ENCODE measurements around the gene NRXN3.

Gene NRXN3

GRCh38 chr14:79091381-79091963 lies 921.3 kb downstream of the NRXN3 start:
- no peak for ATAC-seq (ENCODE audit: low read depth)
- no peaks in the 10 kb centered on the region for H3K36me3 ChIP-seq (ENCODE audit: low read depth)
- H3K9me3 ChIP-seq (ENCODE audit: severe bottlenecking) = no peaks in the 10 kb centered on the region
- no peak overlapping the region for H3K4me3 ChIP-seq (ENCODE audit: severe bottlenecking)
- TF ChIP-seq, protein P1, sequence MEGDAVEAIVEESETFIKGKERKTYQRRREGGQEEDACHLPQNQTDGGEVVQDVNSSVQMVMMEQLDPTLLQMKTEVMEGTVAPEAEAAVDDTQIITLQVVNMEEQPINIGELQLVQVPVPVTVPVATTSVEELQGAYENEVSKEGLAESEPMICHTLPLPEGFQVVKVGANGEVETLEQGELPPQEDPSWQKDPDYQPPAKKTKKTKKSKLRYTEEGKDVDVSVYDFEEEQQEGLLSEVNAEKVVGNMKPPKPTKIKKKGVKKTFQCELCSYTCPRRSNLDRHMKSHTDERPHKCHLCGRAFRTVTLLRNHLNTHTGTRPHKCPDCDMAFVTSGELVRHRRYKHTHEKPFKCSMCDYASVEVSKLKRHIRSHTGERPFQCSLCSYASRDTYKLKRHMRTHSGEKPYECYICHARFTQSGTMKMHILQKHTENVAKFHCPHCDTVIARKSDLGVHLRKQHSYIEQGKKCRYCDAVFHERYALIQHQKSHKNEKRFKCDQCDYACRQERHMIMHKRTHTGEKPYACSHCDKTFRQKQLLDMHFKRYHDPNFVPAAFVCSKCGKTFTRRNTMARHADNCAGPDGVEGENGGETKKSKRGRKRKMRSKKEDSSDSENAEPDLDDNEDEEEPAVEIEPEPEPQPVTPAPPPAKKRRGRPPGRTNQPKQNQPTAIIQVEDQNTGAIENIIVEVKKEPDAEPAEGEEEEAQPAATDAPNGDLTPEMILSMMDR (IDR thresholded peaks at IDR 0.05; ENCODE audit: poor library complexity, severe bottlenecking) = no peak
- H3K4me1 ChIP-seq (ENCODE audit: insufficient read depth, poor library complexity, severe bottlenecking) = no peaks in the 10 kb centered on the region
- H3K27ac ChIP-seq (ENCODE audit: poor library complexity, severe bottlenecking) = no peak overlapping the region
- H3K27me3 ChIP-seq (ENCODE audit: insufficient read depth, poor library complexity, severe bottlenecking) = no peaks in the 10 kb centered on the region
- no peak for DNase-seq (ENCODE audit: low spot score)

DNA sequence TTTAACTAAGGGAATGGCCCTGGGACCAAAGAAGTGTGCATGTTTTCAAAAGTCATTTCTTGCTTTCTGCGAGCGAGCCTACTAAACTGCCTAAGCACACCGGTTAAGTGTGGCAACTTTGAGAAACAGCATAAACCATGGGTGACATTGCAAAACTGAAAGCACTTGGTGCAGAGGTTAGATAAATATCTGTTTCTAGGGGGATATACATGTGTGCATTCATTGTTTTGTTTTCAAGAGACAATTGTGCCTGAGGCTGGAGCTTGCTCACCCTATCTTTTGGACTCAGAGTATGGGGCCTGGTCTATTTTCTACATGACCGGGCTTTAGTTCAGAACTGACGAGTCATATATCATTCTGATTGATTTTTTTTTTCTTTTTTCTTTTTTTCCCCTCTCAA lies 923.4 kb downstream of the NRXN3 start:
- Histone ChIP-seq H3K27me3 (ENCODE audit: insufficient read depth, poor library complexity, severe bottlenecking) (no peaks in the 10 kb centered on the region), H3K9me3 (ENCODE audit: severe bottlenecking) (no peaks in the 10 kb centered on the region), H3K27ac (ENCODE audit: poor library complexity, severe bottlenecking) (no peak overlapping the region), H3K4me3 (ENCODE audit: severe bottlenecking) (no peak overlapping the region), H3K4me1 (ENCODE audit: insufficient read depth, poor library complexity, severe bottlenecking) (no peaks in the 10 kb centered on the region), H3K36me3 (ENCODE audit: low read depth) (no peaks in the 10 kb centered on the region)
- TF ChIP-seq, protein P1 (IDR thresholded peaks at IDR 0.05; ENCODE audit: poor library complexity, severe bottlenecking) = no peak
- DNase-seq (ENCODE audit: low spot score) (no peak), ATAC-seq (ENCODE audit: low read depth) (no peak; the same call in 2 of the 3 replicates)

- DNase-seq (ENCODE audit: low spot score) (no peak), ATAC-seq (ENCODE audit: low read depth) (no peak)
- TF ChIP-seq, protein P1 (IDR thresholded peaks at IDR 0.05; ENCODE audit: poor library complexity, severe bottlenecking) = no peak
- Histone ChIP-seq H3K27me3 (ENCODE audit: insufficient read depth, poor library complexity, severe bottlenecking) (no peaks in the 10 kb centered on the region), H3K4me1 (ENCODE audit: insufficient read depth, poor library complexity, severe bottlenecking) (no peaks in the 10 kb centered on the region), H3K36me3 (ENCODE audit: low read depth) (no peaks in the 10 kb centered on the region), H3K9me3 (ENCODE audit: severe bottlenecking) (no peaks in the 10 kb centered on the region), H3K27ac (ENCODE audit: poor library complexity, severe bottlenecking) (no peak overlapping the region), H3K4me3 (ENCODE audit: severe bottlenecking) (no peak overlapping the region)
Observed at GRCh38 chr14:79094951-79095350, 924.8 kb downstream of the NRXN3 start.

DNA sequence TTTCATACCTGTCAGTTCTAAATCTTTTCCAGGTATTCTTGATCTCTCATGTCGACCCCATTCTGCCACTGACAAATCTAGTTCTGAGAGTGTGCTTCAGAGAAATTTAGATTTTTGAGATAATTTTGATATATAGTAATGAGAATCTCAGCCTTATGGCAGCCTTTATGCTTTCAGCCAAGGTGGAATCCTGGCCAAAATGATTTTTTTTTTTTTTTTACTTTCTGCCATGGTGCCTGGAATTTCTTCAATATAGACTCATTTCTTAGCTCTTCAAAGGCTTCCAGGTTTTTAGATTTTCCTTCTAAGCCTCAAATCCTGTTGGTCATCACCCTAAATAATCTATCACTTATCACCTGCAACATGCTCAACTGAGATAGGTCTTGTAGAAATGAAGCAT lies 926.6 kb downstream of the NRXN3 start:
- H3K27me3 ChIP-seq (ENCODE audit: insufficient read depth, poor library complexity, severe bottlenecking) = no peaks in the 10 kb centered on the region
- ATAC-seq (ENCODE audit: low read depth) = no peak
- H3K36me3 ChIP-seq (ENCODE audit: low read depth) = no peaks in the 10 kb centered on the region
- no peak for DNase-seq (ENCODE audit: low spot score)
- H3K4me1 ChIP-seq (ENCODE audit: insufficient read depth, poor library complexity, severe bottlenecking) = no peaks in the 10 kb centered on the region
- H3K27ac ChIP-seq (ENCODE audit: poor library complexity, severe bottlenecking) = no peak overlapping the region
- no peaks in the 10 kb centered on the region for H3K9me3 ChIP-seq (ENCODE audit: severe bottlenecking)
- H3K4me3 ChIP-seq (ENCODE audit: severe bottlenecking) = no peak overlapping the region
- TF ChIP-seq, protein P1 (IDR thresholded peaks at IDR 0.05; ENCODE audit: poor library complexity, severe bottlenecking) = no peak

GRCh38 chr14:79098324-79098723 lies 928.2 kb downstream of the NRXN3 start:
- H3K4me3 ChIP-seq (ENCODE audit: severe bottlenecking) = no peak overlapping the region
- no peaks in the 10 kb centered on the region for H3K9me3 ChIP-seq (ENCODE audit: severe bottlenecking)
- no peak overlapping the region for H3K27ac ChIP-seq (ENCODE audit: poor library complexity, severe bottlenecking)
- H3K4me1 ChIP-seq (ENCODE audit: insufficient read depth, poor library complexity, severe bottlenecking) = no peaks in the 10 kb centered on the region
- TF ChIP-seq, protein P1 (IDR thresholded peaks at IDR 0.05; ENCODE audit: poor library complexity, severe bottlenecking) = no peak
- no peak for ATAC-seq (ENCODE audit: low read depth)
- no peak for DNase-seq (ENCODE audit: low spot score)
- H3K36me3 ChIP-seq (ENCODE audit: low read depth) = no peaks in the 10 kb centered on the region
- H3K27me3 ChIP-seq (ENCODE audit: insufficient read depth, poor library complexity, severe bottlenecking) = no peaks in the 10 kb centered on the region

Data from RWPE2 (cell line).